Right renal cortex interstitium (tissue), 3 donors: ENCODE data around the gene UTP25. TPM values are rescaled to one million over a fixed set of nuclear protein-coding genes. Genes with fewer than 3 reads are reported as not detected.

ENCODE experiments used
- DNase-seq, 3 donors: peaks; one replicate each; pipeline ENCODE4 v3.0.0-alpha.2; 2013; ENCODE audit warnings: low read depth in 3 of 3, low spot score in 2 of 3
- polyA plus RNA-seq, 3 donors: library from polyadenylated mRNA; unstranded; fragments of 120-200 nt; gene quantifications; one replicate each; pipeline ENCODE4 v1.2.1, GENCODE V29; 2013; ENCODE audit not compliant: insufficient read length in 3 of 3

The UTP25 gene
- polyA plus RNA-seq, 3 donors: 9.9 to 11.1 (median 11.0) TPM

DNA sequence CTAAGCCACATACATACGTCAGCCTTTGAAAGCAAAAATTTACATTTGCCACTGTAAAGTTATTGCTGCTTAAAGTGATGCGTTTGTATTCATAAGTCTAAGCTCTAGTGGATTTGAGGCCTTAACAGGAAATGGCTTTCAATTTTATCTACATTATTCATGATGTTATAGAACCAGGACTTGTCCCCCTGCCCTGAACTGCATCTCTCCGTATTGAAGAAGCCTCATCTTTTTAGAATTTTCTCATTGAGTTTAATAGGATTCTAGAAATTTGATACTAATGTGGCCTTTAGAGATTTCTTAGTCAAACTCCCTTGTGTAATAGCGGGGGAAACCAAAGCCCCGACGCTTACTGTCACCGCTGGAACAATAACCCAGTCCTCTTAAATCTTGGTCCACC, 9.9 kb downstream of the UTP25 start:
- no peak for DNase-seq

DNA sequence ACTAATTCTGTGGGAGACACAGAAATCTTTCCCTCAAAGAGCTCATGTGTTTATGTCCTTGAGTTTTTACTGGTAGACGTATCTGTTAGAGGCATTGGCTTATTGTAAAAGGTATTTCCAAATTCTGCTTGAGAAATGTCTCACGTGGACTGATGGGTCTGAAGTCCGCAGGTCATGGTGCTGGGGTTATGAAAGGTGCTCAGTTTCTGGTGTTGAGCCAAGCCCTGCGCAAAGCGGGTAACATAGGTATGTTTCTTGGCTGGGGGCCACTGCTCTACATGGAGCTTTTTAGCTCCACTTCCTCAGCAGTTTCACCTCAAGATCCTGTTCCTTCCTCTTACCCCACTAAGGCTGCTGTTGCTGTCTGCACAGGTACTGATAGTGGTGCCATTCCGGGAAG, 10.8 kb downstream of the UTP25 start:
- no peak for DNase-seq

DNA sequence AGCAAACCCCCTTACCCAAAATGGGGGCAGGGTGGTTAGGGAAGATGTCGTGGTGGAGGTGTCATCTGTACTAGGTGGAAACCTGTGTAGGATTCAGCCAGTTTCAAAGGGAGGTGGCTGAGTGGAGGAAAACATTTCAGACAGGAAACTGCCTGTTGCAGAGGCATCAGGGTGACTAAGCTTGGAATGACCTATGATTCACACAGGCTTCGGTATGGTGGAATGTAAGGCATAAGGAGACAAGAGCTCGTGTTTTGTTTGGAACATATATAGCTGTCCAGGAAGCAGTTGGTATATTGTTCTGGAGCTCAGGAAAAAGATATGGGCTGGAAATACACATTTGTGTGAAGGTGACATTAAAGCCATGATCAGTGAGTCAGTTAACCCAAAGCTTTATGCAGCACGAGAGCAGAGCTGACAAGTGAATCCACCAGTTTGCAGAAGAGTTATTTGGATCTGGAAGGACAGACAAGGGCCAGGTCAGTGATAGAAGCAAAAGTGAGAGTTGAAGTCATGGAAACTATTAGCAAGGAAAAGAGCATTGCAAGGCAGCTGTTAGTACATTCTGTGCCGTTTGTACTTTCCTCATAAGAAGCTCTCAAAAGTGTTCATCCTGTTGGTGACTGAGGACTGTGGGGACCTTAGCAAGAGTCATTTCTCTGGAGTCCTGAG, 12.2 kb downstream of the UTP25 start:
- DNase-seq: no peak

DNA sequence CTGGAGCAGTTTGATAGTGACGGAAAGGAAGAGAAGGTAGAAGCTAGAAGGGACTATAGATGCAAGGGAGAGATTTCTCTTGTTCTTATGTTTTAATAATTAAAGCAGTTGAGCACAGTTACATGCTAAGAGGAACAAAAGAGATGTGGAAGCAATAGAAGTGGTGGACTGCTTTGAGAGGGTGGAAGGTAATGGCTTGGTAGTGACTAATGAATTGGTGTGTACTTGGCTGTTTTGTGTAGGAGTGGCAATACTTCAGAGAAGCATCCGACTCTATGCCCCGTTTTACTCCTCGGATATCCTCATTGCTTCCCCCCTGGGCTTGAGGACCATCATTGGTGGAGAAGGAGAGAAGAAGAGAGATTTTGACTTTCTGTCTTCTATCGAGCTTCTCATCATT, 12.8 kb downstream of the UTP25 start:
- no peak for DNase-seq

DNA sequence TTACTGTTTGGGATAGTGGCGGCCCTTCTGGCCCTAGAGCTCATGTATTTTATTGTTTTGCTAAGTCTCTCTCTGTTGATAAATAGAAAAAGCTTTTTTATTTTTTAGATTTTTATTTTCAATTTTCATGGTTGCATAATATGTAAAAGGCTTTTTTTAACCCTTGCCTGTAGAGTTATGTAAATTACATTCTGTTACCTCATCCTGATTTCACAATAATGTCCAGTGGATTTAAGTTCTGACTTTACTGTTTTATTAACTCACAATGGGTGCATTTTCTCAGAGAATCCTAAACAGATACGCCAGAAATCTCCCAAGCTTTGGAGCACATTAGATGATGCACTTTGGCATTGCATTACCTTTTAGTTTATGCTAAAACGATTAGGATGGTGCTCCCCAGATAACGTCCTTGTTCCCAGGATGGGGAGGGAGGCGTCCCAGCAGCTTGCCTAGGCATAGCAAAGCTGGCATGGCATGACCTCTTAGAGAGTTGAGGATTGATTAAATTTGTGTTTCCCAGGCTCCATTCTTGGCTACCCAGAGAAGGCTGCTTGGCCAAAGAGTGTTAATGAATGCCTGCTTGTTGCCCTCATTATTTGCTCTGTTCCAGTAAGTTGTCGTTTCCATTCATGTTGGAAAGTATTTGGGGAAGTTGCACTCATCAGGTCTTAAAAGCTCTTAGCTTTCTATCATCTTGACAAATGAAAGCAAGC, 17.1 kb downstream of the UTP25 start:
- no peak for DNase-seq

DNA sequence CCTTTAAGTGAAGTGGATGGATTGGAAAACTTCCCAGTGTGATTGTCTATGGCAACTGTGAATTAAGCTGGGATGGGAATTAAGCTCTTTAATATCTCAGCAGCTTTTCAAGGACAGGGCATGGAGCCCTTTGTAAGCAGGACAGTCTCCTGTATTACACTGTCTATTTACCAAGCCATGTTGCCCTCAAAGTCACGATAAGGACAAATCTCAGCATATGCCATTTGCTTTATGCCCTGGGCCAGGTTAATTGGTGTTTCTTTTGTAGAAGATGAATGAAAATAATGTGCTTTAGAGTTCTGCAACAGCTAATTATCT, 17.6 kb downstream of the UTP25 start:
- DNase-seq: no peak

DNA sequence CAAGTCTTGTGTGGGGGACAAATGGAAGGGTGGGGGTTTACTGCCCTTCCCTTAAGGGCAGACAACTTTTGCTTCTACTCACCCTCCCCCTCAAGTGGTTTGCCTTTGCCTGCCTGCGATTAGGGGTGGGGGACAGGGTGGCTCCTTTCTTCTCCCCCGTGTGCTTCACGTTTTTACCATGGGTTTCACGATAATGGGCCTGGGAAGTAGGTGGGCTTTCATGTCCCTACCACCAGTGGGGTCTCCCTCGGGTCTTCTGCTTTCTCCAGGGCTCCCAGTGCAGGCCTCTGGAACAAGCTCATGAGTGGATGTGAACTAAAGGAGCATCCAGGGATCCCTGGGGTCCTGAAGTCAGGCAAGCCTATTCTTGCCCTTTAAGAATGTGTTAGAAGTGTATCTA, 21.6 kb downstream of the UTP25 start:
- DNase-seq: no peak

DNA sequence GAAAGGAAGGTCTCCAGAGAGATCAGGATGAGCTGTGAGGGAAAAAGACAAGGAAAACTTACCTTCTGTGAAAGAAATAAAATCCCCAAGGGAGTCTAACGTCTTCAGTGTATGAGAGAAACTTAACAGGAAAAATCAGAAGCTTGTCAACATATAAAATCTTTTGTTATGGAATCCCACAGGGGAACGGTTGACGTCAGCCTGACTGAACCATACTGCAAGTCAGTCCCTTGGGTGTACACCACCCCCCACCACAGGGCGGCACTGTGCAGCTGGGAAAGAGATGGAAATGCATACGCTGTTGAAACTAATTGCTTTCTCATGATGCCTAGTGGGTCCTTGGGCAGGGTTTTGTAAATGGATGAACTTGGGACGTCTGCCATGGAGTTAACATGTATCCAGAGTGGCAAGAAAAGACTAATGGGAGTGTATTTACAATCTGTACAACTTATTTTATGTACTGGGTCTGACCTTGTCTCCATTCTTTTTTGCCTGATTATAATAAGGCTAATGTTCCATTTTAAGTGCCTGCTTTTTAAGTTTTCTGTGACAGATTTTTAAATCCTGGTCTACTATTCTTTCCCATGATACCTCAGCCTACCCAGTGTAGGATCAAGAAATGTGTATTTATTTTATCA, 22.7 kb downstream of the UTP25 start:
- DNase-seq: no peak

DNA sequence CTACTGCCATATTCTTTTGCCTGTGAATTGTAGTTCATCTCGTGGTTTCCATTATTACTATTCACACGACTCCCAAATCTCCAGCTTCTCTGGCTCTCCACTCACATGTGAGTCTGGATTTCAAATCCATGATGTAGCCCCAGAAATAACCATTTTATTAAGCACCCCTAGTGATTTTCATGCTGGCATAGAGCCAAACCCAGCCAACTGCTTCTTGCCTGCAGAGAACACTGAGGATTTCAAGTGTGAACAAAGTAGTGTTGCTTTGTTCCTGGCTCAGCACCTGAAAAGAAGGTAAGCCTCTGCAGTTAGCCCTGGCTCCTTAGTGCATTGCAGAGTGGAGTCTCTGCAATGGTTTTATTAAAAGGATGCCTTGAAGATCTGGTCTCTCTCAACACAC, 25.9 kb downstream of the UTP25 start:
- DNase-seq: no peak

DNA sequence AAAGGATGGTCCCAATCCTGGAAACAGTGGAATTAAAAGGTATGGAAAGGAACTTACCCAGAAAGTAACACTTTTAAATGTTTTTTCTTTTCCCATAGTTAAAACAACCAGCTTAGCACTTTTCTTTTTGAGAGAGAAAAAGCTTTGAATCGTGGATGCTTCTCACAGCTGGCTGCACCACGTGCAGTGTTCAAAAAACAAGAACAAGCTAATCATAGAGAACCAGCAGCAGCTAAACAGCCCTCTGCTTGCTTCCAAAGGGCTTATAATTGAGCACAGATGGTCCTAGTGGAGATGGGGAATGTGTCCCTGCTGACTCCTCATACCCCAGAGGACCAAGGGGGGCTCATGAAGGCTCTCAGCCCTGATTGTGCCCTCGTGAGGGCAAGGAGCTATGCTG, 26.4 kb downstream of the UTP25 start:
- no peak for DNase-seq

DNA sequence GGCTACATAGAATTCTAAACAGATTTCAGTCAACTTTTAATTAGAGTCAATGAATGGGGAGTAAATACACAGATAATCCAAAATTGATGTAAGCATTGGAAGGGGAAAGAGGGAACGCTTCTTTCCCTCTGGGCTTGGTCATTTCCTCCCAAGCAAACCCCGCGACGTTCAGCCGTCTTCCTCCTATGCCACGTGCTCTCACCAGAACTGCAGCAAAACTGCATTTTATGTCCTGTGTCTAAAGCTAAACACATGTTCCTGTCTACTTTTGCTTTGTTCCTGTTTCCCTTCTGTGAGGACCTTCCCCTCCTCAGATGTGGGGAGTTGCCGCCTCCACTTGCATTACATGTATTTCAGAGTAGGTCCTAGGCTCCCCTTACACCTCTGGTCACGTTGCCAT, 27.2 kb downstream of the UTP25 start:
- no peak for DNase-seq

DNA sequence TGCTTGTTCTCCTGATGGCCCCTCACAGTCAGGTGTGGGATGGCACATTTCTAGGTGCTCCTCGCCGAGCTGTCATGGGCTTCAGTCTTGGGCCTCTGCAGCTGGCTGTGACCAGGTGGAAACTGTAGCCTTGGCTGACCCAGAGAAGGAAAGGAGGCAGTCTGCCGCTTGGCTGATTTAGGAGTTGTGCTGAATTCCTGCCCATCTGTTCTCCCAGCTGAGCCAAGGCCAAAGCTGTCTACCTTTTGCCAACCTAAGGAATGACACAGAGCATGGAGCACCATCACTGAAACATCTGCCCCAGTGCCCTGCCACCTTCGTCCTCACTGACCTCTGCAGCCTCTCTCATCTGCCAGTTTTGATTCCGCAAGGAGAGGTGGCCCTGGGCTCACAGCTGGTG, 27.9 kb downstream of the UTP25 start:
- DNase-seq: no peak

DNA sequence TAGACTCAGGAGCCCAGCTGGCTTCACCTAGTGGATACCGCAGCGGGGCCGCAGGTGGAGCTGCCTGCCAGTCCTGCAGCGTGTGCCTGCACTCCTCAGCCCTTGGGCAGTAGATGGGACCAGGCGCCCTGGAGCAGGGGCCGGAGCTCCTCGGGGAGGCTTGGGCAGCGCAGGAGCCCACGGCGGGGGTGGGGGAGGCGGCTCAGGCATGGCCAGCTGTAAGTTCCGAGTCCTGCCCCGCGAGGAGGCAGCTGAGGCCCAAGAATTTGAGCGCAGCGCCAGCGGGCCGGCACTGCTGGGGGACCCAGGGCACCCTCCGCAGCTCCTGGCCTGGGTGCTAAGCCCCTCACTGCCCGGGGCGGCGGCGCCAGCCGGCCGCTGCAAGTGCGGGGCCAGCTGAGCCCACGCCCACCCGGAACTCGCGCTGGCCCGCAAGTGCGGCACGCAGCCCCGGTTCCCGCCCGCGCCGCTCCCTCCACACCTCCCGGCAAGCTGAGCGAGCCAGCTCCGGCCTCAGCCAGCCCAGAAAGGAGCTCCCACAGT, 30.9 kb downstream of the UTP25 start:
- no peak for DNase-seq

DNA sequence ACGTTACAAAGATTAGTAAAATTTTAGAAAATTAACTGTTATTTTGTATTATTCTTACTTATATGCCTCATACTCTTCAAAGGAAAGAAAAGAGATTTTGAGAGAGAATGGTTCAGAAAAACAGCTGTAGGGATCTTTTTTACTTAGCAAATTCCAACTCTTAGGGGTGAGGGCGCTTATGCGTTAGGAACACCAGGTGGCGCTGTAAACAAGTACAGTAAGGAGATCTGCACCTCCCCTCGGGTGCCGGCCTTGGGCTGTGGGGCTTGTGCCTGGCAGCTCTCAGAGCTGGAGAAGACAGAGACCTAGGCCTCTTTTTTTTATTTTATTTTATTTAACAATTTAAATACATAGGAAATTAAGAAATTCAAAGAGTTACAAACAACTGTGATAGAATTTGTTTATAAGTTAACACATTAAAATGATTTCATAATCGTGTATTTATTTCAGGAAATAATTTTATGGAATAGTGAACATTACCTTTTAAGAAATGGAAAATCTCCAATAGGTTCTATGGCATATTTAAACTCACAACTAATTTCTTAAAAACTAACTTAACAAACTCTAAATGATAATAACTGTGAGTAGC, 32.6 kb downstream of the UTP25 start:
- DNase-seq: peak; percentile 41 to 61 (median 52)

DNA sequence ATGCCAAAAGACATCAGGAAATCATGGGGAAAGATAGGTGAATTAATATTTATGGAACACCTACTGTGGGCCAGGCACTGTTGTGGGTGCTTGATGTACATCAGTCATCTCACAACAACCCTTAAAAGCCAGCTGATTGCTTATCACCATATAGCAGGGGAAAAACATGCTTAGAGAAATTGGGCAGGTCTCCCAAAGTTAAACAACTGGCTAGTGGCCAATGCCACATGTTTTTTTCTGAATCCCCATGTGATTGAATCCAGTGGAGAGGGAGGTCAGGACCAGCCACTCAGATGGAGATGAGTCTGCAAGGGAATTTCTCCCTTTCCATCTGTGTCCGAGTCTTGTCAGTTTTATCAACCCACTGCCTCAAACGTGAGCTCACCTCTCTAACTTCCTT, 33.5 kb downstream of the UTP25 start:
- DNase-seq: no peak

DNA sequence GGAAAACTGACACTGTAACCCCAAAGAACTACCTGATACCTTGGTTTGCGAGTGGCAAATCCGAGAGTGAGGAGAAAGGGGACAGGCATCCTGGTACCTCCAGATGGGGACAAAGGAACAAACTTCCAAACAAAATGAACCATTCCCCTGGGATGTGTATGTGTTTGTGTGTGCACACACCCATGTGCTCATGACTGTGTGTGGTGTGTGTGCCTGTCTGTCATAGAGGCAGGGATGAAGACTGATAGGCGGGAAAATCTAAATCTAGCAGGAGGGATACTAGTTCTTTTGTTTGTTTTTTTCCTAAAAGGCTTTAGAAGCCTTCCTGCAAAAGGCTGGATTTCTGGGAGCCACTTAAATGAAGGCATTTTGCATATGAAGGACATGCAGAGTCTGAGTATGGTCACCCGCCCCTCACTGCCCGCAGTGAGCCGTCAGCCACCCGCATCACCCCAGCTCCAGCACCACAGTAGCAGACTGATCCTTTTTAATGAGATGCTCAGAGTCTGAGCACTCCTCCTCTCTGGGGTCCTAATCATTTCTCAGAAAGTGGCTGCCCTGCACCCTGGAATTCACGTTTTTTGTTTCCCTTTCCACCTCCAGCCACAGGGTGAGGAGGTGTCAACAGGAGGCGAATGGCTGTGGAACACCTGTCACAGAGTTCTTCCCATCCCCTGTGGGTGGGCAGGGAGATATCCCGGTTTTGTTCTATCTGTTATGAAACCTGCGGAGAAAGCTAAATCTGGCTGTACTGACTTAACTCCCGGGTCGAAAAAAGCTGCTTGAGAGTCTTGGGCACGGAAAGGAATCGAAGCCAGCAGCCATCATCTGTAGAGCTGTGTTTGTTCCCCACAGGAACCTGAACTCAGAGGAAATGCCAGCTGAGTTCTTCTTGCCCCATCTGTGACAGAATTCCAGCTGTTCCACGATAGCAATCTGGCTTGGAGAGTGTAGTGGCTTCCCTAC, 34.9 kb downstream of the UTP25 start:
- no peak for DNase-seq

DNA sequence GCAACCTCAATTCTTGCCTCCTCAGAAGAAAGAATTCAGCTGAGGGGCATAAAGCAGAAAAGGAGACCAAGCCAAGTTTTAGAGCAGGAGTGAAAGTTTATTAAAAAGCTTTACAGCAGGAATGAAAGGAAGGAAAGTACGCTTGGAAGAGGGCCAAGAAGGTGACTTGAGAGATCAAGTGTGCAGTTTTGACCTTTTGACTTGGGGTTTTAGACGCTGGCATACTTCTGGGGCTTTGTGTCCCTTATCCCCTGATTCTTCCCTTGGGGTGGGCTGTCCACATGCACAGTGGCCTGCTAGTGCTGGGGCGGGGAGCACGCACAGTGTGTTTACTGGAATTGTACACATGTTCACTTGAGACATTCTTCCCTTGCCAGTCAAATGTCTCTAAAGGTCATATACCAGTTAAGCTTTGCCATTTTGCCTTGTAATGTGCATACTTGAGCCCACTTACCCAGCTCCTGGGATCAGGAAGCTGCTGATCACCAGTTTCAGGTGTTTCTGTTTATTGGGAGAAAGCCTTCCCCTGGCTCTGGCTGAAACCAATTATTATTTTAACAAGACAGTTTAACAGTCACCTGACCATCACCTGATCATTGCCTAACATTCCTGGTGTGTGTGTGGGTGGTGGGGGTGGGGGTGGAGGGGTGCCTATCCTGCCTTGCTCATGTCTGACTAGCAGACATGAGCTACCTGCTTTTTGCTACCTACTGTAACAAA, 36.2 kb downstream of the UTP25 start:
- DNase-seq: no peak

DNA sequence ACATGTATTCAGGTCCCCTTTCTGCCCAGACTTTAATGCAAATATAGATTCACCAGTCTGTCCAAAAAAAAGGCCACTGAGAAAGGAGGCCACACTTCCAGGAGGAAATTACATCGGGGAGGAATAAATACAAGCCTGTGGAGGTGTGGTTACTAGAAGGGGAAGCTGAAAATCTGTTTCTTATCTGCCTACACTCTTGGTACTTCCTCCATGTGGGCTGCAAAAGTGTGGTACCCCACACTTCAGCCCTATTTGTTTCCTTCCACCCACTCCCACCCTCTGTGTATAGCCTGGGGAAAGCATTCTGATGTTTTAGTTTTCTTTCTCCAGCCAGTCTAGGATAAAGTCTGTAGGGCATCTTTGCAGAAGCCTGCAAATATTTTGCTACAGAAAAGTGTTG, 38.4 kb downstream of the UTP25 start:
- DNase-seq: no peak

DNA sequence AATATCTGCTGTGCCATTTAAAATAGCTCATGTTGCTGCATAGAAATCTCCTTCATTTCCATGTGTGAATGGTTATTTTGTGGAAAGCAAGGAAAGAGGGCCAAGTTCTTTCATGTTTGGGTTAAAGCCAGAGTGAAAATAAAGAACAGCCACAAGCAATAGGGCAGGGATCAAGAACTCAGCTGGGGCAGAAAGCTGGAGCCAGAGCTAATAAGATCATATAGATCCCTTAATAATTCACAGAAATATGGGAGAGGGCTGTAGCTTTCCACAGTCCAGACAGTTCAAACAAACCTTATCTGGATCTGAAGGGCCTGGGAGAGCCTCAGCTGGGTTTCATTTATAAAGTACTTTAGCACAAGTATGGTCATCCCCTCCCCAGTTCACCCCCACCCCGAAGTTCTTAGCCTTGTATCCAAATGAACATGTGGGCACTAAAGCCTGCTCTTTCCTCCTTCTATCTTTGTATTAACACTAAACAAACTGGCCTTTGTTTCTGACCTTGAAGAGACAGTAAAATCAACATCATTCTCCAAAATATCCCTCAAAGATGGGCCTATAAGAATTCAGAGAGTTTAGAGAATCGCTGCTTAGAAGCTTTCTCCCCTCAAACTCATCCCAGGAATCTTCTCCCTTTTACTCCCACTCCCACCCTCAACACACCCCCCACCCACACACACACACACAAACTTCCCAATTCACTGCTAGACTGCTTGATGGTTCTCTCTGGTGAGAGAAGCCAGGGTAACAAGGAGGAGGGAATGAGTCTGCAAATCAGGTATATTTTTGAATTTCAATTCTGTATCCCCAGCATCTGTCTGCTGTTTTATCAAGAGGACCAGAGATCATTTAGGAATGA, 41.7 kb downstream of the UTP25 start:
- DNase-seq: no peak
